ENCODE data around the gene GSTT4. TPM values are rescaled to one million over a fixed set of nuclear protein-coding genes. Genes with fewer than 3 reads are reported as not detected.
A peak's percentile ranks its signal among the peaks of the same experiment; 100 is the strongest.
"Not testable (repeated sequence)": the region's sequence is repeated elsewhere in the genome, so short reads cannot be mapped to it uniquely, and the experiment has no call there.

GSTT4 gene
- total RNA-seq, 2 donors from 2014 or later = not detected

DNA sequence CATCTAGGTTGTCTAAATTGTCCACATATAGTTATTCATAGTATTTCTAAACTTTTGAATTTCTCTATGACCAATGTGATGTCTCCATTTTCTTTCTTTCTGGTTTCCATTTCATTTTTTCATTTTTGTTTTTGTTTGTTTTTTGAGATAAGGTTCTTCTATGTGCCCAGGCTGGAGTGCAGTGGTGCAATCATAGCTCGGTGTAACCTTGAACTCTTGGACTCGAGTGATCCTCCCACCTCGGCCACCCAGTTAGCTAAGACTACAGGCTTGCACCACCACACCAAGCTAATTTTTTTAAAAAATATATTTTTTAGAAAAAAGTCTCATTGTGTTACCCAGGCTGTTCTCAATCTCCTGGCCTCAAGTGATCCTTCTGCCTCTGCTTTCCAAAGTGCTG lies 8.2 kb downstream of the GSTT4 start:
- ATAC-seq = no peak
- 54 to 66% methylated on average over 3 of the region's 3 CpGs for WGBS, 2 donors
- no peak overlapping the region for H3K4me3 ChIP-seq
- no peak for TF ChIP-seq POLR2A (IDR thresholded peaks at IDR 0.05)
- TF ChIP-seq, protein P1, sequence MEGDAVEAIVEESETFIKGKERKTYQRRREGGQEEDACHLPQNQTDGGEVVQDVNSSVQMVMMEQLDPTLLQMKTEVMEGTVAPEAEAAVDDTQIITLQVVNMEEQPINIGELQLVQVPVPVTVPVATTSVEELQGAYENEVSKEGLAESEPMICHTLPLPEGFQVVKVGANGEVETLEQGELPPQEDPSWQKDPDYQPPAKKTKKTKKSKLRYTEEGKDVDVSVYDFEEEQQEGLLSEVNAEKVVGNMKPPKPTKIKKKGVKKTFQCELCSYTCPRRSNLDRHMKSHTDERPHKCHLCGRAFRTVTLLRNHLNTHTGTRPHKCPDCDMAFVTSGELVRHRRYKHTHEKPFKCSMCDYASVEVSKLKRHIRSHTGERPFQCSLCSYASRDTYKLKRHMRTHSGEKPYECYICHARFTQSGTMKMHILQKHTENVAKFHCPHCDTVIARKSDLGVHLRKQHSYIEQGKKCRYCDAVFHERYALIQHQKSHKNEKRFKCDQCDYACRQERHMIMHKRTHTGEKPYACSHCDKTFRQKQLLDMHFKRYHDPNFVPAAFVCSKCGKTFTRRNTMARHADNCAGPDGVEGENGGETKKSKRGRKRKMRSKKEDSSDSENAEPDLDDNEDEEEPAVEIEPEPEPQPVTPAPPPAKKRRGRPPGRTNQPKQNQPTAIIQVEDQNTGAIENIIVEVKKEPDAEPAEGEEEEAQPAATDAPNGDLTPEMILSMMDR (IDR thresholded peaks at IDR 0.05) = no peak
- H3K36me3 ChIP-seq (replicated peaks in 1 of 2; ENCODE audit: insufficient read depth in 1 of 2, low read depth in 2 of 2) = no peaks in the 10 kb centered on the region
- no peaks in the 10 kb centered on the region for H3K4me1 ChIP-seq
- H3K27ac ChIP-seq = no peak overlapping the region
- H3K27me3 ChIP-seq = no peaks in the 10 kb centered on the region
- intact Hi-C loops (cut with DNase I) = loop anchor here (5.0 kb wide), 1 partner anchor 45 kb away; no protein-coding TSS in a partner anchor
- no peak for DNase-seq
- no peaks in the 10 kb centered on the region for H3K9me3 ChIP-seq

DNA sequence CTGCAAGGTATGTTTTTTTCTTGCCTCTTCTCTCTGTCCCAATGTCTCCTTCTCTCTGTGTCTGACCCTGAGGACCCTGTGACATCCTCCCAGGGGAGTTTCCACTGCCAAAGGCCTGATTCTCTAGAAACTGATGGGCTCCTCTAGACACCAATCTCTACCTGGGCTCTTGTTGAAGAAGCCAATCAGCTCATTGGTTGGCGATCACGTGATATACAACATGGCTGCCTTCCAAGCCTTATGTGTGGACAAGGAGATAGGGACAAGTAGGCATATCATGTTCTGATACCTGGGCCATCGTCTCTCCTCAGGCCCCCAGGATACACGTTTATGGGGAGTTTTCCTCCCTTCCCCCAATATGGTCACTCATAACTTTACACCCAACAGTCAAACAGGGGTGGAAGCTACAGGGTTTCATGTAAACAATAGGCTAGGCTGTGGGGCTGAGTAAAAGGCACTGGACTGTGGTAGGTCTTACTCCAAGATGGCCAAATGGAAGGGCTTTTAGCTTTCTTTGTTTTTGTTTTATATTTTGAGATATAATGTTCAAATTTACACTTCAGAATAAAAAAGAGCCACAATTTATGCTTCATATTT lies 11.6 kb downstream of the GSTT4 start:
- H3K4me3 ChIP-seq; H3K27ac ChIP-seq; intact Hi-C loops (cut with DNase I); H3K36me3 ChIP-seq (replicated peaks in 1 of 2; ENCODE audit: insufficient read depth in 1 of 2, low read depth in 2 of 2); H3K4me1 ChIP-seq; H3K27me3 ChIP-seq; H3K9me3 ChIP-seq: not testable (repeated sequence)
- DNase-seq (peak; percentile 42 to 64 (median 52)), ATAC-seq (peak; percentile 59)
- 33 to 47% methylated on average over 4 of the region's 4 CpGs for WGBS, 2 donors

DNA sequence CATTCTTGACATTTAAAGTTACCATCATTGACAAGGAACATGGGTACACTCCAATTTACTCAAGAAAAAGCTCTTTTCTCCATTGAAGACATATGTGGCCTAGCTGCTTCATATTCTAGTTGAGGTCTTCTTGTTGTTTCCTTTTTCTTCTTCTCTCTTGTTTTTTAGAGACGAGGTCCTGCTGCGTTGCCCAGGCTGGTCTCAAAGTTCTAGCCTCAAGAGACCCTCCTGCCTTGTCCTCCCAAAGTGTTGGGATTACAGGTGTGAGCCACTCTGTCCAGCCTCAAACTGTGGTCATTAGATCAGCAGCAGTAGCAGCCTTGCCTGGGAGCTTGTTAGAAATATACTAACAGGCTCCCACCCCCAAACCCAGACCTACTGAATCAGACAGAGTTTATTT lies 12.2 kb downstream of the GSTT4 start:
- H3K27me3 ChIP-seq; H3K4me1 ChIP-seq; ATAC-seq; intact Hi-C loops (cut with DNase I); H3K27ac ChIP-seq; H3K9me3 ChIP-seq; DNase-seq; H3K4me3 ChIP-seq; H3K36me3 ChIP-seq (replicated peaks in 1 of 2; ENCODE audit: insufficient read depth in 1 of 2, low read depth in 2 of 2): not testable (repeated sequence)
- WGBS, 2 donors = 47 to 53% methylated on average over 2 of the region's 2 CpGs

DNA sequence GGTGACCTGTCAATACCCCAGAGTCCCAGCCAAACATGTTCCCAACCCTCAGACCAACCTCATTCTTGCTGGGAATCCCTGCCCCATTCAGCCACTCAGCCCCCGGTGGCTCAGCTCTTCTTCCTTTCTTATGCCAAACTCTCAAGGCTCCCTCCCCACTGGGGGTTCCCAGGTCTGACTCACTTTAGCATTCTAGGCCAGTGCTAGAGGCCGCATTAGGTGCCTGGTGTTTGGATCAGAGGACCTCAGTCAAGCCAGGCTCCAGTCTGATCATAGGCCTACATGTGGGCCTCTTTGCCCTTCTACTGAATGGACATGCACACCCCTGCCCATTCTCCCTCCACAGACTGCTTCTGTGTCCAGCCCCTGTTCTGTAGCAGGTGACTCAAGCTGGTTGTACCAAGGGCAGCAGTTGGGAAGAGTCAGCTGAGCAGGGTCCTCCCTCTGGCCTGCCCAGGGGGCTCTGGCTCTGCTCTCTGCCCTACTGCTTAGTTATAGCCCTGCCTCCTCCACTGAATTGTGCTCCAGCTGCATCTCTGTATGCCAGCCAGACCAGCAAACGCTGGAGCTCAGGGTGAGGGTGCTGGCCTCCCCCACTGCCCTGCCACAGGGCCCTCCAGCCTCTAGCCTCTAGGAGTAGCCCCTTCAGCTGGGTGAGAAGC lies 15.5 kb downstream of the GSTT4 start:
- ATAC-seq, H3K4me3 ChIP-seq: not testable (repeated sequence)

DNA sequence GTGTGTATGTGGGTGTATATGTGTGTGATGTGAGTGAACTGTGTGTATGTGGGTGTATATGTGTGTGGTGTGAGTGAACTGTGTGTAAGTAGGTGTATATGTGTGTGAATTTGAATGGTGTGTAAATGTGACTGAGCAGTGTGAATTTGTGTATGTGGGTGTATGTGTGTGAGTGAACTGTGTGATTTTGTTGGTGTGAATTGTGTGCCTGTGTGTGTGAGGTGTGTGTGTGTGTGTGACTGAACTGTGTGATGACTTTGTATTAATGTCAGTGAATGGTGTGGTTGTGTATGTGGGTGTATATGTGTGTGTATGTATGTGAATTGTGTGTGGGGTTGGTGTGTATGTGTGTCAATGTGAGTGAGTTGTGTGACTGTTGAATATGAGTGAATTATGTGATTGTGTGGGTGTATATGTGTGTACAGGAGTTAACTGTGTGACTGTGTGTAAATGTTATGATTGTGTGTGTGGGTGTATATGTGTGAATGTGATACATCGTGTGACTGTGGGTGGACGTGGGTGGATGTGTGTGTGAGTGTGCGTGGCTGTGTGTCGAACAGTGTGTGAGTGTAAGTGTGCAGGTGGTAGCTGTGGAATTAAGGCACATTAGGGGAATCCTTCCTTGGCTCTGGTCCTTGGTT lies 18.6 kb downstream of the GSTT4 start:
- H3K9me3 ChIP-seq; intact Hi-C loops (cut with DNase I): not testable (repeated sequence)

More for the DNA sequence above, 15.5 kb downstream of the GSTT4 start:
- intact Hi-C loops (cut with DNase I); H3K9me3 ChIP-seq; H3K27me3 ChIP-seq; DNase-seq; H3K27ac ChIP-seq; H3K36me3 ChIP-seq (replicated peaks in 1 of 2; ENCODE audit: insufficient read depth in 1 of 2, low read depth in 2 of 2); H3K4me1 ChIP-seq: not testable (repeated sequence)
- WGBS, 2 donors = 86% methylated on average over 2 of the region's 3 CpGs; no CpG with 5 or more reads in 1 of the 2 donors

DNA sequence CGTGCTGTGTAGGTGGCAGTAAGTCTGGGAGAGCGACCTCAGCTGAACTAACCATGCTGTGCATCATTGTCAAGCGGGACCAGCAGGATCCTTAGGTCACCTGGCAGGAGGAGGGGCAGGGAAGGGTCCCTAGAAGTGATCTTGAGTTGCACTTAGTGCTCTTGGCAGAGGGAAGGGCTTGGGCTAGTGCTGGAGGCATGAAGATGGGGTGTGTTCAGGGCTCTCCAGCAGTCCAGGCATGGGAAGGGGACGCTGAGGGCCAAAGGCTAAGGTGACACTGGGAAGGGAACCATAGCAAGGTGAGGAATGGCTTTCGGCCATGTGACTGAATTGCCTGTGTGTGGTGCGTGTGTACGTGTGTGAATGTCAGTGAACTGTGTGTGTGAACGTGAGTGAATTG lies 19.2 kb downstream of the GSTT4 start:
- WGBS, 2 donors = 84% methylated on average over 8 of the region's 8 CpGs; no CpG with 5 or more reads in 1 of the 2 donors
- H3K4me1 ChIP-seq; H3K4me3 ChIP-seq; H3K27me3 ChIP-seq; H3K9me3 ChIP-seq; H3K36me3 ChIP-seq (replicated peaks in 1 of 2; ENCODE audit: insufficient read depth in 1 of 2, low read depth in 2 of 2); H3K27ac ChIP-seq; intact Hi-C loops (cut with DNase I); DNase-seq; ATAC-seq: not testable (repeated sequence)

More for the DNA sequence above, 18.6 kb downstream of the GSTT4 start:
- H3K36me3 ChIP-seq (replicated peaks in 1 of 2; ENCODE audit: insufficient read depth in 1 of 2, low read depth in 2 of 2); ATAC-seq; H3K4me3 ChIP-seq; DNase-seq; H3K27ac ChIP-seq; H3K4me1 ChIP-seq; H3K27me3 ChIP-seq: not testable (repeated sequence)
- WGBS, 2 donors = 40% methylated on average over 2 of the region's 4 CpGs; no CpG with 5 or more reads in 1 of the 2 donors

DNA sequence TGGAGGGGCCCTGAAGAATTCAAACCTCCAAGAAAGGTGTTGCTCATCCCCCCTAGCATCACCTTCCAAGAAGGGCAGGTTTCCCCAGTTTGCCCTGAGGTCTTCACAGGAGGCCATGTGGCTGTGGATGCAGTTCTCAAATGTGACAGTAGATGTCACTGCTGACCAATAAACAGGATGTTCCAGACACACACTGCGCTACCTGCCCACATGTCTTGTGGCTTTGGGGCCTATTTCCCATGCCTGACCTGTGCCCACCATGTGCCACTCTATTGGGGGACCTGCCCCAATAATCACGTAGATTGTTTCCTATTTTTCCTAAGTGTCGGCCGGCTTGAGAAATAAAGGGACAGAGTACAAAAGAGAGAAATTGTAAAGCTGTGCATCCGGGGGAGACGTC lies 20.8 kb downstream of the GSTT4 start:
- ATAC-seq = no peak
- DNase-seq = peak in 1 of 4 donors; percentile 70
- H3K36me3 ChIP-seq (replicated peaks in 1 of 2; ENCODE audit: insufficient read depth in 1 of 2, low read depth in 2 of 2) = no peaks in the 10 kb centered on the region
- H3K27me3 ChIP-seq = no peaks in the 10 kb centered on the region
- no peak overlapping the region for H3K27ac ChIP-seq
- 19% methylated on average over 4 of the region's 6 CpGs; no CpG with 5 or more reads in 1 of the 2 donors for WGBS, 2 donors
- no peaks in the 10 kb centered on the region for H3K9me3 ChIP-seq
- intact Hi-C loops (cut with DNase I) = no loop called here
- H3K4me1 ChIP-seq = no peaks in the 10 kb centered on the region
- no peak for TF ChIP-seq POLR2A (IDR thresholded peaks at IDR 0.05)
- TF ChIP-seq, protein P1 (IDR thresholded peaks at IDR 0.05) = peak in 4 of 7 experiments; percentile 14 to 42 (median 30)
- H3K4me3 ChIP-seq = no peak overlapping the region

DNA sequence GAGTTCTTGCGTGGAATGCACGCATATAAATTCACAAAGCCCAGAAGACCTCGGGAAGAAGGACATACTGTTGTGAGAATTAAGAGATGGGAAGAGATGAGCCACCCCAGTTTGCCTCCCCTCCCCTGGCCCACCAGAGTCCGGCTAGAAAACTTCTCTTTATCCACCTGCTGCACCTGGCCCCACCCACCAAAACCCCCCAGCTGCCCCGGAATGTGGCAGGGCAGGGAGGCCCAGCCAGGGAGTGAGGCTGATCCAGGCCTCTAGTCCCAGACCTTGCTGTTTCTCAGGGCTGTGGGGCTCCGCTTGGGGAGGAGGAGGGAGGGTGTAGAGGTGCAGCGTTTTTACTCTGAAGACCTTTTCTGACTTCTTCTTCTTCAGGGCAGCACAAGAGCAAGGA lies 24.7 kb downstream of the GSTT4 start:
- H3K9me3 ChIP-seq; ATAC-seq; H3K27me3 ChIP-seq; H3K4me3 ChIP-seq; H3K27ac ChIP-seq; H3K4me1 ChIP-seq; DNase-seq; H3K36me3 ChIP-seq (replicated peaks in 1 of 2; ENCODE audit: insufficient read depth in 1 of 2, low read depth in 2 of 2); intact Hi-C loops (cut with DNase I): not testable (repeated sequence)
- no CpG with 5 or more reads among the region's 7 CpGs for WGBS, 2 donors

DNA sequence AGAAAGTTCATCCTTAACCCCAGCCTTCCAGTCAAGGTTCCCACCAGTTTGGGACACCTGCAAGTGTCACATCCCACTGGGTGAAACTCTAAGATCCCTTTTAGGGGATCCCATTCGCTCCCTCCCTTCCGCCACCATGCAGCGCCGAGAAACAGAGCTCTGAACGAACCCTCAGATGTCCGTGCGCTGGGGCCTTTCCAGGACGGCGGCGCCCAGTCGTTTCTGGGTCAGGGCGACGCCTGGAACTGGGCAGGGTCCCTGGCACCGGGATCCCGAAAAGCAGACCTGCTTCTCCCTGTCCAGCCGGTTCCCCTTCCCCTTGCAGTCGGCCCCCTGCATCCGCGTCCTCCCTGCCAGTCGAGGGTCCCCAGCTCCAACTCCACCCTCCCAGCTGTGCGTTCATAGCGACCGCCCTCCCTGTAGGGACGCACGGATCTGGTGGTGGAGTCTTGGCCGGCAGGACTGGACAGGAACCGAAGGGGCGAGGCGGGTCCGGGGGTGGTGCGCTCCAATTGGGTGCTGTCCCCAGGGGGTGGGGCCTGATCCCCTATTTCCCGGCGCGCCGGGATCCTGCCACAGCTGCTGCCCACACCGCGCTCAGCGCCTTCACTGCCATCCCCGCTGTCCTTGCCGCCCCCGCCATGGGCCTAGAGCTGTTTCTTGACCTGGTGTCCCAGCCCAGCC lies 25.6 kb downstream of the GSTT4 start, which contains the start of gene GSTT2:
GSTT2 (plus strand) TSS at position 578 of the 684 bp plus-strand sequence.
- intact Hi-C loops (cut with DNase I) = not testable (repeated sequence)

More for the DNA sequence above, 25.6 kb downstream of the GSTT4 start, which contains the start of gene GSTT2:
- not testable (repeated sequence) for H3K4me3 ChIP-seq; H3K9me3 ChIP-seq; H3K27me3 ChIP-seq; DNase-seq; H3K36me3 ChIP-seq (replicated peaks in 1 of 2; ENCODE audit: insufficient read depth in 1 of 2, low read depth in 2 of 2); H3K4me1 ChIP-seq; H3K27ac ChIP-seq
- ATAC-seq = peak; percentile 87
- WGBS, 2 donors = no CpG with 5 or more reads among the region's 41 CpGs

Data from body of pancreas (tissue), 4 donors.